SK-N-MC (cell line): ENCODE results near the gene MYL10.

ENCODE experiments used
- EZH2 ChIP-seq: fragments of 200-600 bp; sonication (generic); IDR thresholded peaks from one replicate; pipeline ENCODE4 v1.6.1; 2017; ENCODE audit warnings: antibody characterized with exemption
- FOXP2 ChIP-seq: optimal IDR thresholded peaks from 2 replicates; pipeline ENCODE3; 2011; ENCODE audit warnings: mild to moderate bottlenecking, moderate library complexity; ENCODE audit not compliant: insufficient read depth; ENCODE audit errors: extremely low read length, control extremely low read depth
- POLR2AphosphoS5 ChIP-seq: IDR thresholded peaks from 2 replicates; pipeline ENCODE4 v1.6.1; 2012; ENCODE audit warnings: mild to moderate bottlenecking, low read depth, low read length, borderline replicate concordance

- TF ChIP-seq POLR2AphosphoS5 (no peak), EZH2 (no peak), FOXP2 (no peak)
Observed at GRCh38 chr7:101676956-101677355, 47.9 kb upstream of the MYL10 start.
